ENCODE data around the gene FARS2.
"Not testable (repeated sequence)": the region's sequence is repeated elsewhere in the genome, so short reads cannot be mapped to it uniquely, and the experiment has no call there.

FARS2 gene

GRCh38 chr6:5765141-5765760 lies 503.9 kb downstream of the FARS2 start:
- no peak for FAIRE-seq
- no peak for DNase-seq (ENCODE audit: insufficient read length, low spot score)

- peak; percentile 15 for DNase-seq (ENCODE audit: insufficient read length, low spot score)
- no peak for FAIRE-seq
Measured at GRCh38 chr6:5766260-5766659, 504.9 kb downstream of the FARS2 start.

GRCh38 chr6:5767471-5767870 lies 506.2 kb downstream of the FARS2 start:
- FAIRE-seq: no peak
- no peak for DNase-seq (ENCODE audit: insufficient read length, low spot score)

GRCh38 chr6:5771211-5771610 lies 509.9 kb downstream of the FARS2 start:
- FAIRE-seq: no peak
- no peak for DNase-seq (ENCODE audit: insufficient read length, low spot score)

GRCh38 chr6:5771759-5772390 lies 510.6 kb downstream of the FARS2 start:
- DNase-seq (ENCODE audit: insufficient read length, low spot score) (no peak), FAIRE-seq (no peak)

- DNase-seq (ENCODE audit: insufficient read length, low spot score): no peak
Measured at GRCh38 chr6:5772408-5773120, 511.3 kb downstream of the FARS2 start.

GRCh38 chr6:5776104-5776503 lies 514.8 kb downstream of the FARS2 start:
- no peak for DNase-seq (ENCODE audit: insufficient read length, low spot score)
- no peak for FAIRE-seq

More at GRCh38 chr6:5772408-5773120, 511.3 kb downstream of the FARS2 start:
- no peak for FAIRE-seq

- no peak for FAIRE-seq
Measured at GRCh38 chr6:5776706-5777390, 515.5 kb downstream of the FARS2 start.

GRCh38 chr6:5778317-5778857 lies 517.1 kb downstream of the FARS2 start:
- DNase-seq (ENCODE audit: insufficient read length, low spot score) (no peak), FAIRE-seq (no peak)

More at GRCh38 chr6:5776706-5777390, 515.5 kb downstream of the FARS2 start:
- no peak for DNase-seq (ENCODE audit: insufficient read length, low spot score)

GRCh38 chr6:5778906-5779305 lies 517.6 kb downstream of the FARS2 start:
- DNase-seq (ENCODE audit: insufficient read length, low spot score): no peak
- FAIRE-seq: no peak

GRCh38 chr6:5781019-5781418 lies 519.7 kb downstream of the FARS2 start:
- no peak for FAIRE-seq
- no peak for DNase-seq (ENCODE audit: insufficient read length, low spot score)

GRCh38 chr6:5781966-5782556 lies 520.7 kb downstream of the FARS2 start:
- no peak for FAIRE-seq
- DNase-seq (ENCODE audit: insufficient read length, low spot score): no peak

- DNase-seq (ENCODE audit: insufficient read length, low spot score): no peak
- FAIRE-seq: no peak
Measured at GRCh38 chr6:5782783-5783547, 521.7 kb downstream of the FARS2 start.

GRCh38 chr6:5783584-5784089 lies 522.3 kb downstream of the FARS2 start:
- FAIRE-seq (no peak), DNase-seq (ENCODE audit: insufficient read length, low spot score) (no peak)

GRCh38 chr6:5785249-5785648 lies 523.9 kb downstream of the FARS2 start:
- FAIRE-seq (no peak), DNase-seq (ENCODE audit: insufficient read length, low spot score) (no peak)

- FAIRE-seq (no peak), DNase-seq (ENCODE audit: insufficient read length, low spot score) (no peak)
Measured at GRCh38 chr6:5786321-5786968, 525.1 kb downstream of the FARS2 start.

- DNase-seq (ENCODE audit: insufficient read length, low spot score): no peak
- no peak for FAIRE-seq
Measured at GRCh38 chr6:5786969-5787720, 525.8 kb downstream of the FARS2 start.

- DNase-seq (ENCODE audit: insufficient read length, low spot score); FAIRE-seq: not testable (repeated sequence)
Measured at GRCh38 chr6:5789426-5789825, 528.1 kb downstream of the FARS2 start.
